Stimulated activated naive CD8-positive, alpha-beta T cell treated with anti-CD3 and anti-CD28 coated beads, Interleukin-15, Interleukin-2, amounts not matched to agents 100 U/mL and 50 U/mL, for 24 hours (primary cell): Measurements from ENCODE around the gene CNN2.

ENCODE experiments used
- ATAC-seq: fragments of 150-1000 bp; cut with Tn5 transposase; one replicate; pipeline ENCODE4 v1.10.0; 2021
- DNase-seq: peaks from one replicate; pipeline ENCODE4 v3.0.0; 2021

The CNN2 gene

GRCh38 chr19:1049106-1049505, 22.7 kb downstream of the CNN2 start:
- no peak for ATAC-seq
- no peak for DNase-seq

- no peak for ATAC-seq
- no peak for DNase-seq
These were observed 23.4 kb downstream of the CNN2 start for GRCh38 chr19:1049800-1050199.

GRCh38 chr19:1050989-1051788, 24.8 kb downstream of the CNN2 start:
- DNase-seq (no peak), ATAC-seq (no peak)

GRCh38 chr19:1051791-1052190, 25.4 kb downstream of the CNN2 start:
- no peak for DNase-seq
- no peak for ATAC-seq

- no peak for ATAC-seq
- no peak for DNase-seq
These were observed 26.1 kb downstream of the CNN2 start for GRCh38 chr19:1052349-1052975.

- DNase-seq: no peak
- no peak for ATAC-seq
These were observed 27.0 kb downstream of the CNN2 start for GRCh38 chr19:1053176-1054101.

- ATAC-seq (no peak), DNase-seq (no peak)
These were observed 28.0 kb downstream of the CNN2 start for GRCh38 chr19:1054102-1055027.

- ATAC-seq: no peak
- DNase-seq: no peak
These were observed 28.6 kb downstream of the CNN2 start for GRCh38 chr19:1055028-1055425.

- DNase-seq (no peak), ATAC-seq (no peak)
These were observed 29.6 kb downstream of the CNN2 start for GRCh38 chr19:1055886-1056620.

- no peak for DNase-seq
- ATAC-seq: peak; percentile 72
These were observed 30.9 kb downstream of the CNN2 start for GRCh38 chr19:1057176-1057855.

- DNase-seq (no peak), ATAC-seq (no peak)
These were observed 31.7 kb downstream of the CNN2 start for GRCh38 chr19:1058112-1058511.

- ATAC-seq (no peak), DNase-seq (no peak)
These were observed 34.3 kb downstream of the CNN2 start for GRCh38 chr19:1060689-1061088.

GRCh38 chr19:1061987-1062386, 35.6 kb downstream of the CNN2 start:
- no peak for ATAC-seq
- DNase-seq: no peak

GRCh38 chr19:1062387-1063029, 36.1 kb downstream of the CNN2 start:
- no peak for ATAC-seq
- DNase-seq: no peak

- ATAC-seq (no peak), DNase-seq (peak; percentile 63)
These were observed 36.9 kb downstream of the CNN2 start for GRCh38 chr19:1063030-1063908.

GRCh38 chr19:1063909-1064660, 37.7 kb downstream of the CNN2 start:
- DNase-seq: no peak

GRCh38 chr19:1064661-1065605, 38.5 kb downstream of the CNN2 start:
- ATAC-seq (peak; percentile 48), DNase-seq (peak; percentile 81)

More at GRCh38 chr19:1063909-1064660, 37.7 kb downstream of the CNN2 start:
- no peak for ATAC-seq
